Thyroid gland (tissue), 4 donors: ENCODE measurements around the gene CCSER1. TPM values are rescaled to one million over a fixed set of nuclear protein-coding genes. Genes with fewer than 3 reads are reported as not detected.

ENCODE experiments used
- DNase-seq, 2 donors: peaks; one replicate each; pipeline ENCODE4 v3.0.0-alpha.2; 2019
- H3K27ac ChIP-seq, 3 donors: fragments of 200-600 bp; sonication (generic); 1 replicate in 2 of 3; 2 replicates in 1 of 3; pipeline ENCODE4 v1.5.1; 2016 to 2019; ENCODE audit warnings: mild to moderate bottlenecking in 1 of 3, moderate library complexity in 1 of 3
- H3K27me3 ChIP-seq: fragments of 200-600 bp; sonication (generic); one replicate; pipeline ENCODE4 v1.5.1; 2019
- H3K36me3 ChIP-seq, 2 donors: fragments of 200-600 bp; sonication (generic); one replicate each; pipeline ENCODE4 v1.5.1; 2016 to 2019
- H3K4me1 ChIP-seq, 2 donors: fragments of 200-600 bp; sonication (generic); one replicate each; pipeline ENCODE4 v1.5.1; 2017 to 2019
- H3K4me3 ChIP-seq, 3 donors: fragments of 200-600 bp; sonication (generic); replicated peaks in 1 of 3; 1 replicate in 2 of 3; 2 replicates in 1 of 3; pipeline ENCODE4 v1.5.1; 2016; ENCODE audit warnings: mild to moderate bottlenecking in 1 of 3
- H3K9me3 ChIP-seq: fragments of 200-600 bp; sonication (generic); one replicate; pipeline ENCODE4 v1.5.1; 2017
- CTCF ChIP-seq, 6 experiments: fragments of 200-600 bp in 3 of 6; fragments of 450-650 bp in 3 of 6; sonication (generic) in 3 of 6; IDR thresholded peaks; one replicate each; pipeline ENCODE4 v1.5.1; 2016 to 2019; ENCODE audit warnings: antibody characterized with exemption in 6 of 6, mild to moderate bottlenecking in 2 of 6, inconsistent platforms in 1 of 6, moderate library complexity in 1 of 6
- POLR2A ChIP-seq, 2 donors: fragments of 450-650 bp; IDR thresholded peaks; one replicate each; pipeline ENCODE4 v1.6.1; 2017; ENCODE audit warnings: antibody characterized with exemption in 2 of 2, mild to moderate bottlenecking in 2 of 2, moderate library complexity in 1 of 2
- WGBS, 2 donors: methylation state at CpG; one replicate each; pipeline ENCODE4 v1.1.5; 2017; 5-methylcytosine and 5-hydroxymethylcytosine counted together
- intact Hi-C: fragments of 100-400 bp; cut with DNase I; formaldehyde crosslinking; loops from one replicate; pipeline ENCODE4 v1.15.1; 2023
- total RNA-seq, 4 donors: library from RNA; depleted of rRNA; stranded (reverse); fragments of >200 nt; gene quantifications; one replicate each; pipeline ENCODE4 v1.2.3, GENCODE V29; 2016

CCSER1 gene
- total RNA-seq, 4 donors from 2014 or later, result 37.7 to 52.3 (median 43.3) TPM

GRCh38 chr4:90537491-90537890 lies 410.3 kb downstream of the CCSER1 start:
- Histone ChIP-seq H3K27ac (no peak overlapping the region), H3K27me3 (no peaks in the 10 kb centered on the region), H3K4me1 (no peaks in the 10 kb centered on the region), H3K9me3 (no peaks in the 10 kb centered on the region), H3K36me3 (no peaks in the 10 kb centered on the region), H3K4me3 (no peak overlapping the region)
- DNase-seq, result no peak
- 93 to 94% methylated on average over 3 of the region's 3 CpGs for WGBS, 2 donors
- intact Hi-C loops, result no loop called here
- TF ChIP-seq CTCF (IDR thresholded peaks at IDR 0.05) (no peak), POLR2A (IDR thresholded peaks at IDR 0.05) (no peak)

- no peaks in the 10 kb centered on the region for H3K36me3 ChIP-seq
- intact Hi-C loops, result no loop called here
- no peak overlapping the region for H3K4me3 ChIP-seq
- no peak for DNase-seq
- no peaks in the 10 kb centered on the region for H3K27me3 ChIP-seq
- TF ChIP-seq POLR2A (IDR thresholded peaks at IDR 0.05) (no peak), CTCF (IDR thresholded peaks at IDR 0.05) (no peak)
- H3K9me3 ChIP-seq, result no peaks in the 10 kb centered on the region
- H3K27ac ChIP-seq, result no peak overlapping the region
- H3K4me1 ChIP-seq, result no peaks in the 10 kb centered on the region
These were observed 413.3 kb downstream of the CCSER1 start for GRCh38 chr4:90540536-90540935.

GRCh38 chr4:90542216-90542615 lies 415.0 kb downstream of the CCSER1 start:
- Histone ChIP-seq H3K27ac (no peak overlapping the region), H3K36me3 (no peaks in the 10 kb centered on the region), H3K4me3 (no peak overlapping the region), H3K9me3 (no peaks in the 10 kb centered on the region), H3K4me1 (no peaks in the 10 kb centered on the region), H3K27me3 (no peaks in the 10 kb centered on the region)
- TF ChIP-seq POLR2A (IDR thresholded peaks at IDR 0.05) (no peak), CTCF (IDR thresholded peaks at IDR 0.05) (no peak)
- WGBS, 2 donors, result 89 to 94% methylated on average over 4 of the region's 4 CpGs
- DNase-seq, result no peak
- intact Hi-C loops, result no loop called here

GRCh38 chr4:90543419-90544170 lies 416.4 kb downstream of the CCSER1 start:
- Histone ChIP-seq H3K27ac (no peak overlapping the region), H3K27me3 (no peaks in the 10 kb centered on the region), H3K4me3 (no peak overlapping the region), H3K9me3 (no peaks in the 10 kb centered on the region), H3K36me3 (no peaks in the 10 kb centered on the region), H3K4me1 (no peaks in the 10 kb centered on the region)
- 86 to 88% methylated on average over 5 of the region's 5 CpGs for WGBS, 2 donors
- TF ChIP-seq POLR2A (IDR thresholded peaks at IDR 0.05) (no peak), CTCF (IDR thresholded peaks at IDR 0.05) (no peak)
- intact Hi-C loops, result no loop called here
- no peak for DNase-seq

- H3K4me1 ChIP-seq, result no peaks in the 10 kb centered on the region
- H3K27me3 ChIP-seq, result no peaks in the 10 kb centered on the region
- H3K27ac ChIP-seq, result no peak overlapping the region
- no peaks in the 10 kb centered on the region for H3K36me3 ChIP-seq
- no peak overlapping the region for H3K4me3 ChIP-seq
- intact Hi-C loops, result no loop called here
- no peak for DNase-seq
- 80 to 84% methylated on average over 2 of the region's 2 CpGs for WGBS, 2 donors
- TF ChIP-seq POLR2A (IDR thresholded peaks at IDR 0.05) (no peak), CTCF (IDR thresholded peaks at IDR 0.05) (no peak)
- H3K9me3 ChIP-seq, result no peaks in the 10 kb centered on the region
These were observed 417.4 kb downstream of the CCSER1 start for GRCh38 chr4:90544532-90545045.
